ENCODE data around the gene ADGRF4. TPM values are rescaled to one million over a fixed set of nuclear protein-coding genes. Genes with fewer than 3 reads are reported as not detected.

The ADGRF4 gene, protein sequence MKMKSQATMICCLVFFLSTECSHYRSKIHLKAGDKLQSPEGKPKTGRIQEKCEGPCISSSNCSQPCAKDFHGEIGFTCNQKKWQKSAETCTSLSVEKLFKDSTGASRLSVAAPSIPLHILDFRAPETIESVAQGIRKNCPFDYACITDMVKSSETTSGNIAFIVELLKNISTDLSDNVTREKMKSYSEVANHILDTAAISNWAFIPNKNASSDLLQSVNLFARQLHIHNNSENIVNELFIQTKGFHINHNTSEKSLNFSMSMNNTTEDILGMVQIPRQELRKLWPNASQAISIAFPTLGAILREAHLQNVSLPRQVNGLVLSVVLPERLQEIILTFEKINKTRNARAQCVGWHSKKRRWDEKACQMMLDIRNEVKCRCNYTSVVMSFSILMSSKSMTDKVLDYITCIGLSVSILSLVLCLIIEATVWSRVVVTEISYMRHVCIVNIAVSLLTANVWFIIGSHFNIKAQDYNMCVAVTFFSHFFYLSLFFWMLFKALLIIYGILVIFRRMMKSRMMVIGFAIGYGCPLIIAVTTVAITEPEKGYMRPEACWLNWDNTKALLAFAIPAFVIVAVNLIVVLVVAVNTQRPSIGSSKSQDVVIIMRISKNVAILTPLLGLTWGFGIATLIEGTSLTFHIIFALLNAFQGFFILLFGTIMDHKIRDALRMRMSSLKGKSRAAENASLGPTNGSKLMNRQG
- 13.7 and 18.3 TPM in 2 replicates for total RNA-seq

DNA sequence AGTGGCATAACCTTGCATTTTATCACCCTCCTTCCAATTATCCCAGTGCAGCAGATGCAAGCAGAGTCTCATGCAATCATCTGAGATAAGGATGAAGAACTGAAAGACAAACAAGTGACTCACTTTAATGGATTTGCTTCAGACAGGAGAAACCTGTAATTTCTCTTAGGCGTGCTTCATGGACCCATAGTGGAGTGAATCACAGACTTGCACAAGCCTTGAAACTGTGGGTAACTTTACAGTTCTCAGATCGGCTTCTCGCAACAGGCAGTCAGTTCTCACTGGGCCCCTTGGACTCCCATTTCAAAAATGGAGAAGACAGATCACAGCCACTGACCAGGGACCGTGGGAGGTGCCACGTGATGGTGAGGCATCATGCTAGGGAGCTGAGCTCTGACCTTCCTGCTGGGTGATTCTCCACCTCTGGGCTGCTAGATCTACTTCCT, at the start of gene ADGRF4:
Gene ADGRF4, plus strand, starts transcription at position 239 of the 446 bp plus-strand sequence. CDS start 8,666 bp downstream, outside the sequence.

Other genes with a start within 250 kb of the ADGRF4 start
- 24.7 and 26.6 TPM in 2 replicates for gene CD2AP, start 220.8 kb upstream of the ADGRF4 start, total RNA-seq
- not detected in 2 replicates for gene OPN5, start 83.5 kb downstream of the ADGRF4 start, total RNA-seq